Activated naive CD8-positive, alpha-beta T cell treated with anti-CD3 and anti-CD28 coated beads, Interleukin-2, amount 10 ng/mL, durations not matched to agents 7 days and 5 days (primary cell): ENCODE measurements around the gene GRAP. TPM values are rescaled to one million over a fixed set of nuclear protein-coding genes. Genes with fewer than 3 reads are reported as not detected.
A peak's percentile ranks its signal among the peaks of the same experiment; 100 is the strongest.
"Not testable (repeated sequence)": the region's sequence is repeated elsewhere in the genome, so short reads cannot be mapped to it uniquely, and the experiment has no call there.

ENCODE experiments used
- ATAC-seq: fragments of 150-1000 bp; cut with Tn5 transposase; one replicate; pipeline ENCODE4 v1.10.0; 2021; ENCODE audit warnings: low read depth, moderate library complexity
- POLR2A ChIA-PET: fragments of 350-600 bp; sonication (Branson Sonifier 250); formaldehyde crosslinking; loops from one replicate; lab custom pipeline; 2021; ENCODE audit warnings: antibody characterized with exemption; lab: Charles Lee
- DNase-seq: peaks from one replicate; pipeline ENCODE4 v3.0.0; 2021
- H3K27ac Mint-ChIP-seq: one replicate; pipeline ENCODE4 v1.8.0; 2022; ENCODE audit warnings: mild to moderate bottlenecking, mixed read lengths
- H3K27me3 Mint-ChIP-seq: one replicate; pipeline ENCODE4 v1.8.0; 2022; ENCODE audit warnings: mild to moderate bottlenecking, moderate library complexity, mixed read lengths
- H3K36me3 Mint-ChIP-seq: one replicate; pipeline ENCODE4 v1.8.0; 2021; ENCODE audit warnings: mild to moderate bottlenecking, mixed read lengths
- H3K4me1 Mint-ChIP-seq: one replicate; pipeline ENCODE4 v1.8.0; 2021; ENCODE audit warnings: mixed read lengths
- H3K4me3 Mint-ChIP-seq: one replicate; pipeline ENCODE4 v1.8.0; 2022; ENCODE audit warnings: mild to moderate bottlenecking, moderate library complexity, mixed read lengths
- H3K9me3 Mint-ChIP-seq: one replicate; pipeline ENCODE4 v1.8.0; 2021; ENCODE audit warnings: mixed read lengths
- total RNA-seq, 2 experiments: library from RNA; stranded (reverse); gene quantifications; one replicate each; pipeline ENCODE4 v1.2.3, GENCODE V29; 2021

Gene GRAP
- total RNA-seq = 10 to 100 TPM; 27.7 to 30.3 TPM

DNA sequence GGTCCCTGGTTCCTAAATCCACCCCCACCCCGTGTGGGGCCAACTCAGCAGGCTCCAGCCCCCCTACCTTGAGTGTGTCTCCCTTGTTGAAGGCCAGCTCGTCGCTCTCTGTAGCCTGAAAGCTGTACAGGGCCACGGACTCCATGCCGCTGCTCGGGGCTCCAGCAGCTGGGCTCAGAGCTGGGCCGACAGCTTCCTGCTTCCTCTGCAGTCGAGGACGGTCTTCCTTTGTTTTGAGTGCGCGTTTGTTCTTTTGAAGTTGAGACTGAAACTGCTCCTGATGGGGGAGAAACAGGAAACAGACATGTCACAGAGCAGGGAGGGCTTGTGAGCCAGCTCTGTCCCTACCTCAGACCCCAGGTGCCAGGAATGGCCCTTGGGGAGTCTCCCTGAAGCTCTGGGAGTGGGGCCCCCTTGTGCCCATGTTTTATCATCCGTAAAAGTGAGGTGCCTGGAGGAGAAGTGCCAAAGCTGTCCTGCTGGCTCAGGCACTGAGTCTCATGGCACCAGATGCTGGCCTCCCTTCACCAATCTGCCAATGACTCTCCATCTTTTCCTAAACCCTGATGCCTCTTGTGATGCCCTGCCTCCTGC, at the start of gene GRAP:
Gene GRAP, minus strand, starts transcription at position 176 of the 594 bp plus-strand sequence. Its CDS starts 31 bp downstream, at position 145.
- H3K27me3 Mint-ChIP-seq, H3K36me3 Mint-ChIP-seq, H3K27ac Mint-ChIP-seq, H3K4me3 Mint-ChIP-seq, POLR2A ChIA-PET, H3K9me3 Mint-ChIP-seq, H3K4me1 Mint-ChIP-seq, DNase-seq: not testable (repeated sequence)
- ATAC-seq = peak; percentile 77

DNA sequence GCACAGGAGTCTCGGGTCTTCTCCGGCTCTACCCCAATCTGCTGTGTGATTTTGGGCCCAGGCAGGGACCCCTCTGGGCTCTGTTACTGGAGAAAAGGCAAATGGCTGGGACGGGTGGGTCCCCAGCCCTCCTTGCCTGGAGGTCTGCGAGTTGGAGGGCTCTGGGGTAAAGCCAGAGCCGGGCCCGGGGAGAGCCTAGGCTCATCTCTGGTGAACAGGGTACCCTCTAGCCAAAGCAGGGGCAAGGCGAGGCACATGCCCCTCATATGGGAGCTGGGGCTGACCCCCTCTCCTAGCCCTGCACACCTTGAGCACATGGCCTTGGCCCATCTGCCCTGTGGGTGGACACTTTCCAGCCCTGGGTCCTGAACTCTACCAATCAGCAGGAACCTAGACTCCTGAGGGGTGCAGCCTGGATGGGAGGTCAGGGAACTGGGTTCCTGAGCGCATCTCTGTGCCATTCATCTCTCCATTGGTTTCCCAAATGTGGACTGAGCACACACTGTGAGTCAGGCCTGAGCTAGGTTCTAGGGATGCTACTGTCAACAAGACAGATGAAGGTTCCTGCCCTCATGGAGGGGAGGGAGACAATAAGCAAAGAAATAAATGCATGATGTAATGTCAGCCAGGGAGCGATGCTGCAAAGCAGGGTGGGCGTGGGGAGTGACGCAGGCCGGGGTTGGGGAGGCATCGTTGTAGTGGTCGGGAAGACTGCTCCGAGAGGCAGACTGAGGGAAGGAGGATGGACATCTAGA, 47.1 kb upstream of the GRAP start:
- DNase-seq, POLR2A ChIA-PET, ATAC-seq, H3K27me3 Mint-ChIP-seq, H3K4me1 Mint-ChIP-seq, H3K27ac Mint-ChIP-seq, H3K9me3 Mint-ChIP-seq, H3K4me3 Mint-ChIP-seq, H3K36me3 Mint-ChIP-seq: not testable (repeated sequence)

DNA sequence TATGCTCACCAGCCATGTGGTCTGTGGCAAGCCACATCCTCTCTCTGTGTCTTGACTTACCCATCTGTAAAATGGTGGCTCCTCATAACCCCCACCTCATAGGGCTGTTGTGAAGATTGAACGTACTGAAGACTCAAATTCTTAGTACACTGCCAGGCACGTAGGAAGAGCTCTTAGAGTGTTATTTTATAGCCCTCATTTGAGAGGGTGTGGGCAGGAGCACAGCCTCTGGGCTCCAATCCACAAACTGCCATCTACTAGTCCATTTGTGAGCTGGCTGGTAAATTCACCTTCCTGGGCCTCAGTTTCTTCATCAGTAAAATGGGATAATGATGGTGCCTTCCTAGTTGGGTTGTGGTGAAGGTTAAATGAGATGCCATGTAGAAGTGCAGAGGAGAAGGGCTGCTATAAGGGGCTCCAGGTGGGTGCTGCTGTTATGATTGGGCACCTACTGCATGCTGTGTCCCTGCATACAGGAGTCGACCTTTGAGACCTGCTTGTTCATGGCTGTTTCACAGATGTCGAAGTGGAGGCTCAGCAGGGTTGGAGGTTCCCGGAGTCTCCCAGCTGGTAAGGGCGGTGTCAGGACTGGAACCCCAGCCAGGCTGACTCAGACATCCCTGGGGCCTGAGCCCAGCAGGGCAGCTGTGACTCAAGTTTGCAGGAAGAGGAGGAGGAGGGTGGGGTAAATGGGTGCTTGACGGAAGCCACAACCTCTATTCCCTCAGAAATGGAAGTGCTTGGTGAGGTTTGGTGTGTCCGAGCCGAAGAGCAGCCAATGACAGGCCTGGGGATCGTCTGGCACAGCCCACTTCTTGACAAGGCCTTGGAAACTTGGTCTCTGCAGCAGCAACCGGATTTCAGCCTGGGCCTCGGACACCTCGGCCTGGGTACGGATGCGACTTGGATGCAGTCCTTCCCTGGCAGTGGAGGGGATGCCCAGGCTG, 46.3 kb upstream of the GRAP start:
- H3K36me3 Mint-ChIP-seq, H3K9me3 Mint-ChIP-seq, ATAC-seq, POLR2A ChIA-PET, H3K4me1 Mint-ChIP-seq, H3K4me3 Mint-ChIP-seq, H3K27ac Mint-ChIP-seq, DNase-seq, H3K27me3 Mint-ChIP-seq: not testable (repeated sequence)

DNA sequence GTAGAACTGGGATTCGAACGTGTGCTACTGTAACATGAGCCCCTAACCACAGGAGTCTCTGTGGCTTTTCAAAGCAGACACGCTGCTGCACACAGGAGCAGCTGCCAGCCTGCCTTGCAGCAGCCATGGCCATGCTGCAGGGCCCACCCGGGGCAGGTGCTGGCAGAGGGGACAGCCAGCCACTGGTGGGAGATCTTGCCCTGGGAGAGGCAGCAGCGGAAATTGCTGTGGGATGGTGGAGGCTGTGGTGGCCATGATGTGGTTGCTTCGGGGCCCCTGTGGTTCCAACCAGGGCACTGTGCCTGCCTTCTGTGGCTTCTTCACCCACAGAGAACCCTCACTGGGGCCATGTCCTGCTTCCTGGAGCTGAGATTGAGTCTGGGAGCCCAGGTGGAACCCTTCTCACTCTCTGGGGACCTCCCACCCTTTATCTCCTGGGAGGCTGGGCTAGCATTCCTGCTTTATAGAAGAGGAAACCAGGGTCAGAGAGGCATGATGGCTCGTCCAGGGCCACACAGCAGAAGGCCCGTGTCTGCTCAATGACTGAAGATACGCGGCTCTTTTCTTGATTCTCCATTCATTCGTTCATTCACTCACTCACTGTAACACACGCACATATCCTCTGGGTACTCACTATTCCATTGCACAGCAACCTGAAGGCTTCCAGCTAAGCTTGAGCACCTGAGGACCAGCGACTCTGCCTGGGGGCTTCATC, 43.5 kb upstream of the GRAP start:
- peak; percentile 50 for ATAC-seq
- H3K9me3 Mint-ChIP-seq, H3K36me3 Mint-ChIP-seq, H3K27ac Mint-ChIP-seq, H3K4me3 Mint-ChIP-seq, H3K27me3 Mint-ChIP-seq, H3K4me1 Mint-ChIP-seq, DNase-seq, POLR2A ChIA-PET: not testable (repeated sequence)

DNA sequence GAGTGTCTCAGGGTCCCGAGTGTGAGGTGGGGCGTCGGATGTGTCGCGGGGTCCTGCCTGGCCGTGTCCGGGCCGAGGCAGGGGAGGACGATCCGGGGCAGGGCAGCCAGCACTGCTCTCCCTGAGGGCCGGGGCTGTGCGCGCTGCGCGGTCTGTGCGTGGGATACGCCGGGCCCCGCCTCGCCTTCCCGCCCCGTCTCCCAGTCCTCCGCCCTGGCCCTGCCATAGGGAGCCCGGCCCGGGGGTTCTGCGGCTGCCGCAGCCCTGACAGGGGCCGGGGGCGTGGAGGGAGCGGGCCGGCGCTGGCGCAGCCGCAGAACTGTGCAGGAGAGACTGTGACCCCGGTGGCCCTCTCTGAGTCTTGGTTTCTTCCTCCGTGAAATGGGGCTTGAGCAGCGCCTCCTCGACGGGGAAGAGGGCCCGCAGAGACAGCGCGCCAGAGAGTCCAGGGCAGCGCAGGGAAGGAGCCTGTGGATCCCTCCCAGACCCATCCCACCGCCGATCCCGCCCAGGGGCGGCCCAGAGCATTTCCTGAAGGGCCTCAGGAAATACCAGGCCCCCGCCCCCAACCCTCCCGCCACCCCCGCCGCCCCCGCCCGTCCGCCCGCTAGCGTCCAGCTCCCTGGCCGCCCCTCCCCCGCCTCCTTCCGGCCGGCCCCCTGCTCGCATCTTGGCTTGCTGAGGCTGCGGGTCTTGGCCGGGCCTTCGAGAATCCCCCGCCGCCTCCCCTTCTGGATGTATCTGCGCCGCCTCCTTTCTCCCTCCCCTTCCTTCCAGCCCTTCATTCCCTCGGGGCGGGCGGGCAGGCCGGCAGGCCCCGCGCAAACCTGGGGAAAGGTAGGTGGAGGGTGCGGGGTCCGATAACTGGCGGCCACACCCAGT, 42.3 kb upstream of the GRAP start:
- H3K27me3 Mint-ChIP-seq, DNase-seq, H3K4me1 Mint-ChIP-seq, H3K4me3 Mint-ChIP-seq, POLR2A ChIA-PET, H3K36me3 Mint-ChIP-seq, H3K27ac Mint-ChIP-seq, H3K9me3 Mint-ChIP-seq: not testable (repeated sequence)
- ATAC-seq = peak; percentile 33

DNA sequence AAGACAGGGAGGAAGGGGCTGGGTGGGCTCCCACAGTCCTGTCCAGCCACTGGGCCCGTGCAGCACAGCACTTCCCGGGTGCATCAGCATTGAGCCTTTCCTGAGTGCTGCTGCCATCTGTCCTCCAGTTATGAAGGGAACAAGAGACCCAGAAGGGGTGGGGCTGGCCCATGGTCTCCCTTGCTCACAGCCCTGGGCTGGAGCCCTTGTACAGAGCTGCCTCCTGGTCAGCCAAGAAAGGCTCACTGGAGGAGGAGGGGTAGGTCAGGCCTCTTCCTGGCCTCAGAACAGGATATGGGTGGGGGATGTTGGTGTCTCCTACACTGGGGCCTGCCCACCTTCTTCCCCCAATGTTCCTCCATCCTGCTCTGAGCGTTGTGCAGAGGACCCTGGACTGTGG, 30.6 kb upstream of the GRAP start:
- H3K4me1 Mint-ChIP-seq, DNase-seq, H3K27ac Mint-ChIP-seq, H3K4me3 Mint-ChIP-seq, H3K9me3 Mint-ChIP-seq, ATAC-seq, H3K36me3 Mint-ChIP-seq, H3K27me3 Mint-ChIP-seq, POLR2A ChIA-PET: not testable (repeated sequence)

DNA sequence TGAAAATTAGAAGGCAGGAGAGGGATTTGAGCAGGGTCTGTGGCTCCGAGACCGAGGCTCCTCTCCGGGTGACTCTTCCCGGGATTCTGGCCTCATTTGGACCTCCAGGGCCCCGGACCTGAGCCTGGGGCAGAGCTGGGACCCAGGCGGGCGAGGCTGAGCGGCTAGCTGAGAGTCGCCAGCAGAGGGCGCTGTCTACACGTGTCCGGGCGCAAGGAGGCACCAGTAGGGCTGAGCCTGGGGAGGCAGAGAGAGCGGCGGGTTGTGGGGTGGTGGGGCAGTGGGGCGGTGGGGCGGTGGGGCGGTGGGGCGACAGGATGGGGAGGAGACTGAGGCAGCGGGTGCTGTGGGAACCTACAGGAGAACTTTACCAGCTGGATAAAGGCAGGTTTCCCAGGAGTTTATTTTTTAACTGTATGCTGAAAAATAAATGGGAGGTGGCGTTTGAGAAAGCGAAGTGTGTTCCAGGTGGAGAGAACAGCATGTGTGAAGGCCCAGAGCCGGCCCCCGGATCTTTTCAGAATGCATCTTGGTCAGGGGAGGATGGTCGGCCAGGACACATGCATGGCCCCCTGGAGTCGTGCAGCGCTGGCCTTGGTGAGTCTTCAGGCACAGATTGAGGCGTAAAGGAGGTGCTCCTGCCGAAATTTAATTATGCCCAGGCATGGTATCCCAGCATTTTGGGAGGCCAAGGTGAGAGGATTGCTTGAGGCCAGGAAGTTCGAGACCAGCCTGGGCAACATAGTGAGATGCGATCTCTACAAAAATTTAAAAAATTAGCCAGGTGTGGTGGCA, 29.8 kb upstream of the GRAP start:
- H3K9me3 Mint-ChIP-seq, H3K4me3 Mint-ChIP-seq, POLR2A ChIA-PET, DNase-seq, H3K4me1 Mint-ChIP-seq, H3K27ac Mint-ChIP-seq, H3K36me3 Mint-ChIP-seq, H3K27me3 Mint-ChIP-seq: not testable (repeated sequence)
- ATAC-seq = peak; percentile 95

DNA sequence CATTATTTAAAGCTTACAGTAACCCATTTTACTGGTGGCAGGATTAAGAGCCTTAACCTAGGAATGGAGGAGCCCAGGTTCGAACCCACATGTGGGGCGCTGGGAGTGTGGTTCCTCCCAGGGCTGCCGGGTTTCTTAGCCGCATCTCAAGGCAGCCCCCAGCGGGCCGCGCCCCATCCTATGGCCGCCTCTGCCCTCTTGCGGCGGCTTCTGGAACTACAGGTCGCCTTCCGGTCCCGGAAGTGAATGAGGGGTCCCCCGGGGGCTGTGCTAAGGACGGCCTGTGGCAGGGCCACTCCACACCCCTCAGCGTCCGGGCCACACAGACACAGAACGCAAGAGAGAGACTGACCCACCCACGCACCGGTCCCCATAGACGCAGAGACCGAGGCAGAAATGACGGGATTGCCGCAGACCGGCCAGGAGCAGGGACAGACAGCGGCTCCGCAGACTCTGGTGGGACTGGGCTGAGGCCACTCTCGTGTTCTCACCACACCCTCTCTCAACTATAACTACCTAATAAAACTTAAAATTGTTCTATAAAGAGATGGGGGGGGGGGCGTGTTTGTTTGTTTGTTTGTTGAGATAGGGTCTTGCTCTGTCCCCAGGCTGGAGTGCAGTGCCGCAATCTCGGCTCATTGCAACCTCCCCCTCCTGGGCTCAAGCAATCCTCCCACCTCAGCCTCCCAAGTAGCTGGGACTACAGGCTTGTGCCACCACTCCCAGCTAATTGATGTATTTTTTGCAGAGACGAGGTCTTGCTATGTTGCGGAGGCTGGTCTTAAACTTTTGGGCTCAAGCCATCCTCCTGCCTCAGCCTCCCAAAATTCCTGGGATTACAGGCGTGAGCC, 23.8 kb upstream of the GRAP start:
- POLR2A ChIA-PET = not testable (repeated sequence)
- ATAC-seq = peak; percentile 95

DNA sequence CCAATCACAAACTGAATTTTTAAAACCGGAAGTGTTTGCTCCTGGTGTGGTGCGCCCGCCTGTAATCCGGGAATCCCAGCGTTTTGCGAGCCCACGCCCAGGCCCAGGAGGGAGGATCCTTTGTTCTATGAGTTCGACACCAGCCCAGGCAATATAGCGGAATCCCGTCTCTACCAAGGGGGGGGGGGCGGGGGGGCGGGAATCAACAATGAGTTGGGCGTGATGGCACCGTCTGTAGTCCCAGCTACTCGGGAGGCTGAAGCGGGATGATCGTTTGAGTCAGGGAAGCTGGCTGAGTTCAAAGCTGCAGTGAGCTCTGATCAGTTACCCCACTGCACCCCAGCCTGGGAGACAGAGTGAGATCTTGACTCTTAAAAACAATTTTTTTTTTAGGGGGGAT, 17.6 kb upstream of the GRAP start:
- ATAC-seq, H3K4me1 Mint-ChIP-seq, H3K27me3 Mint-ChIP-seq, H3K4me3 Mint-ChIP-seq, H3K36me3 Mint-ChIP-seq, H3K9me3 Mint-ChIP-seq, POLR2A ChIA-PET: not testable (repeated sequence)
- peak overlapping the region; percentile 73 for H3K27ac Mint-ChIP-seq
- peak; percentile 1 for DNase-seq

More for the DNA sequence above, 23.8 kb upstream of the GRAP start:
- H3K4me3 Mint-ChIP-seq, H3K27me3 Mint-ChIP-seq, DNase-seq, H3K4me1 Mint-ChIP-seq, H3K36me3 Mint-ChIP-seq, H3K27ac Mint-ChIP-seq, H3K9me3 Mint-ChIP-seq: not testable (repeated sequence)

DNA sequence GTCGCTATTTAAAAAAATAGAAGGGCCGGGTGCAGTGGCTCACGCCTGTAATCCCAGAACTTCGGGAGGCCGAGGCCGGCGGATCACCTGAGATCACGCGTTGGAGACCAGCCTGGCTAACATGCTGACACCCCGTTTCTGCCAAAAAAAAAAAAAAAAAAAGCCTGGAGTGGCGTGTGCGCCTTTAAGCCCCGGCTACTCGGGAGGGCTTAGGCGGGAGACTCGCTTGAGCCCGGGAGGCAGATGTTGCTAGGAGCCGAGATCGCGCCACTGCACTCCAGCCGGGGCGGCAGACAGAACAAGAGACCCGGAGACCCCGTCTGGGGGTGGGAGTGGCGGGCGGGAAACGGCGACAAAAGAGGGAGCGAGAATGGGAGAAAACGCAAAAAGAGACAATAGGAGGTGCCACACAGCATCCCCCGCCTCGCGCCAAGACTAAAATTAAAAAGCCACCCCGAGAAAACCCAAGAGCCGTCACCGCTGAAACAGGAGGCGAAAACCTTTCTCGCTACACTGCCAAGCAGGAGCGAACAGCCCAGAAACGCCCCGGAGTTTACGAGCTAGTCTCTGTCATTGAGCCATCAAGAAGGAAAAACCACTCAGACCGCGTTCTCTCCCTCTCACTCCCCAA, 16.7 kb upstream of the GRAP start:
- H3K27me3 Mint-ChIP-seq, H3K36me3 Mint-ChIP-seq, H3K4me3 Mint-ChIP-seq, POLR2A ChIA-PET, H3K4me1 Mint-ChIP-seq, H3K9me3 Mint-ChIP-seq: not testable (repeated sequence)
- DNase-seq (peak; percentile 53), ATAC-seq (peak; percentile 50)
- H3K27ac Mint-ChIP-seq = peak overlapping the region; percentile 48

DNA sequence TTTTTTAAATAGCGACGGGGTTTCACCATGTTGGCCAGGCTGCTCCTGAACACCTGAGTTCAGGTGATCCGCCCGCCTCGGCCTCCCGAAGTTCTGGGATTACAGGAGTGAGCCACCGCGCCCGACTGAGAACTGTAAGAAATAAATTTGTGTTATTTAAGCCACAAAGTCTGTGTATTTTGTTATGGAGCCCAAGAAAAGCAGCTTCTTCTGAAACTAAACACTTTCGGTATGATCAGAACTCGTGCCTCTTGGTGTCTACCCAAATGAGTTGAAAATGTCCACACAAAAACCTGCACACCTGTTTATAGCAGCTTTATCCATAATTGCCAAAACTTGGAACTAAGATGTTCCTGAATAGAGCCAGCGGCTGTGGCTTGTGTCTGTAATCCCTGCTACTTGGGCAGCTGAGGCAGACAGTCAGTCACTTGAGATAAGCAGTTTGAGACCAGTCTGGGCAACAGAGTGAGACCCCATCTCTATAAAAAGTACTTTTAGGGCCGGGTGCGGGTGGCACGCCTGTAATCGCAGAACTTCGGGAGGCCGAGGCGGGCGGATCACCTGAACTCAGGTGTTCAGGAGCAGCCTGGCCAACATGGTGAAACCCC, 16.1 kb upstream of the GRAP start:
- H3K4me3 Mint-ChIP-seq, POLR2A ChIA-PET, DNase-seq, H3K27me3 Mint-ChIP-seq, H3K27ac Mint-ChIP-seq, H3K36me3 Mint-ChIP-seq, H3K4me1 Mint-ChIP-seq, H3K9me3 Mint-ChIP-seq: not testable (repeated sequence)
- ATAC-seq = peak; percentile 74
